ENCODE results near the gene RXRA.

Gene RXRA

DNA sequence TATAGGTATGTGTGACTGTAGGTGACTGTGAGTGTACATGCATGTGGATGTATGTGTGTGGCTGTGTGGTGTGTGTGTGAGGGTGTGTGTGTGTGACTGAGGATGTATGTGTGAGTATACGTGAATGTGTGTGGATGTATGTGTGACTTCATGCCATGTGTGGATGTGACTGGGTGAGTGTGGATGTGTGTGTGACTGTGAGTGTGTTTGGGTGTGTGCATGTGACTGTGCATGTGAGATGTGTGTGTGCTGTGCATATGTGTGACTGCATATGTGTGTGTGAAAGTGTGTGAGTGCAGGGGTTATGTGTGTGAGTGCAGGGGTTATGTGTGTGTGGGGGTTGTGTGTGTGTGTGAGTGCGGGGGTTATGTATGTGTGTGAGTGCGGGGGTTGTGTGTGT is 42.3 kb downstream of the RXRA start:
- DNase-seq (ENCODE audit: low read depth) = no peak

DNA sequence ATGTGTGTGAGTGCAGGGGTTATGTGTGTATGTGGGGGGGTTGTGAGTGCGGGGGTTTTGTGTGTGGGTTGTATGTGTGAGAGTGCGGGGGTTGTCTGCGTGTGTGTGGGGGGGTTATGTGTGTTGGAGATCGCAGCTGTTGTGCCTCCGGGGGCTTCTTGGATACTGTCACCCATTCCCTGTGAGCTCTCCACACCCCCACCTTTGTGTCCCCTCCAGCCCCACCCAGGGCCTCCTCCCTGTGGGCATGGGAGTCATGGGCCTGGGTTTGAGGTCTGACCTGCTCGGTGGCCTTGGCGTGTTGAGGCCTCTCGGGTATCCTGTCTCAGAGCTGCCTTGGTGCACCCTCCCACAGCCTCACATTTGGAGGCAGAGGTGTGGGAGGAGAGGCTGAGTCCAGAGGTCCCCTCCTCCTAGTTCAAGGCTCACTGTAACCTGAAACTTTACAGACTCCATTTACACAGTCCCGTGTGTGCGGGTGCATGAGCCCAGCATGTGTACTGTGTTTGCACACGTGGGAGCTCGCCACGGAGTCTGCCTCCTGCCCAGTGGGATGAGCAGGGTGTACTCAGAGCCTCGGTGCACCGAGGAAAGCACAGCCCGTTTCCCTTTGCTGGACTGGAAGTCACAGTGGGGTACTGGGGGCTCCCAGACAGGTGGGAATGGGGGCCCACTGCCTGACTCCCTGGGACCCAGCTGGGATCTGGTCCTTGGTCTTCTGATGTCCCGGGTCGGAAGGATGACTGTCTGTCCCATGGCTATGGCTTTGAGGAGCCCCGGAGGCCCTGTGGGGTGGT is 43.4 kb downstream of the RXRA start:
- no peak for DNase-seq (ENCODE audit: low read depth)

DNA sequence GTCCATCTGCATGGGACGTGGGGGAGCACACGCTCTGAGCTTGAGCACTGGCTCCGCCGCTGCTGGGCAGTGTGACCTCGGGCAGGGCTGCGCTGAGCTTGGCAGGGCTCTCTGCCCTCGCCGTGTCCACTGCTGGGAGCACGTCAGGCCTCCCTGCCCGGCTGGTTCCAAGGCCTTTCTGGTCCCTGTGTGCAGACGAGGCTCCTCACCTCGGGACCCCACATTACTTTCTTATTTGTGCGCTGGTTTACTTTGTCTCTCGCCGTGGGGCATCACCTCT is 43.9 kb downstream of the RXRA start:
- no peak for DNase-seq (ENCODE audit: low read depth)

DNA sequence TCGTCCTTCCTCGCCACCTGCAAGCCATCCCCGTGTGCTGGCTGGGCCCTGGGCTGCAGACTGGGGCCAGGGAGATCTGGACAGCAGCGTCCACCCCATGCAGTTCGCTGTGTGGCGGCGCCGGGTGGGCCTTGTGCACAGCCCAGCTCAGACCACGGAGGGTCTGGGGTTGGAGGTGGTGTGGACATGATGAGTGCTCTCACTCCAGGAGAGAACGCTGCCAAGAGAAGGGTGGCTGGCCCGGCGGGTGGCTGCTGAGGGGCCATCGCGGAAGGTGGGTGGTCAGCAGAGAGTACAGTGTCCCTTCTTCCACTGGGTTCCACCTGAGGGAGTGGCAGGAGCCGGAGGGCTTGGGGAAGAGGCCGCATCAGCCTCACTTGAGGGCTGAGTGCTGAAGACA is 44.4 kb downstream of the RXRA start:
- DNase-seq (ENCODE audit: low read depth) = no peak

DNA sequence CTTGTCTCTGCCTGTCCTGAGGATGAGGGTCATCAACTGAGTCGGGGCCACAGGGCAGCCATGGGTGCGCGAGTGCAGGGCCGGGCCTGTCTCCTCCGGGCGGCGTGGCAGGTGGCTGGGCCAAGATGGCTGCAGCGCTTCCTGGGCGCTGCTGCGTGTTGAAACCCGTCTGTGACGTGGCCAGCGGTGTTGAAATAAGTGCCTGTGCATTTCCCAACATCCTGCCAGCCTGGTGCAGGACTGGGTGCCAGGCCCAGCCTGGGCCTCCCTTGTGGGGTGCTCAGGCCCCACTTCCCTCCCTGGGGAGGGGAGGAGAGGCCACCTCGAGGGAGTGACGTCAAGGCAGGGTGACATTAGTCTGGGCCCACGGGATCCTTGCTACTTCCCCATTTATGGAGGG is 45.5 kb downstream of the RXRA start:
- no peak for DNase-seq (ENCODE audit: low read depth)

DNA sequence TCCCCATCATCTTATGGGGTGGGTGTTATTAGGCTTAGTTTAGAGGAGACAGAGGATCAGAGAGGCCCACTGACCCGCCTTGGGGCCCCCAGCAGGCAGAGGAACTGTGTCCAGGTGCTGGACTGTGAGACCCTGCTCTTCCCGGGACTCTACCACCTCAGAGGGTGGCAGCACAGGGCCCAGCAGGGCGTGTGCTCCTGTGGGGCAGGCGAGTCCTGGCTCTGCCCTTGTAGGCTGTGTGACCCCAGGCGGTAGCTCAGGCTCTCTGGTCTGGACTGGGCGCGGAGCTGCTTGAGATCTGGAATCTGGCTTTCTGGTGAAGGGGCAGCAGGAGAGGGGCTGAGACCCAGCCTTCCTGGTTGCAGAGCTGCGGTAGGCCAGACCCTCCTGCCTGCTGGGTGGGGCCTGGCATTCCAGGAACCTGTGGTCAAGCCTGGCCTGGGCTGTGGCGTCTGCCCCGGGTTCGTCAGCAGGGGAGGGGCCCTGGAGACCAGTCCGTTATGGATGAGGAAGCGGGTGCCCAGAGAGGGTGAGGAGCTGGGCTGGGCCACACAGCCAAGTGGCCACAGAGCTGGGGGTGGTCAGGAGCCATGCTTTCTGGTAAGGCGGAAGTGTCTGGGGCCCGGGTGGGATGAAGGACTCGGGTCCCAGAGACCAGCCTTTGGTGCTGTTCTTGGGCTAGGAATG is 46.5 kb downstream of the RXRA start:
- no peak for DNase-seq (ENCODE audit: low read depth)

DNA sequence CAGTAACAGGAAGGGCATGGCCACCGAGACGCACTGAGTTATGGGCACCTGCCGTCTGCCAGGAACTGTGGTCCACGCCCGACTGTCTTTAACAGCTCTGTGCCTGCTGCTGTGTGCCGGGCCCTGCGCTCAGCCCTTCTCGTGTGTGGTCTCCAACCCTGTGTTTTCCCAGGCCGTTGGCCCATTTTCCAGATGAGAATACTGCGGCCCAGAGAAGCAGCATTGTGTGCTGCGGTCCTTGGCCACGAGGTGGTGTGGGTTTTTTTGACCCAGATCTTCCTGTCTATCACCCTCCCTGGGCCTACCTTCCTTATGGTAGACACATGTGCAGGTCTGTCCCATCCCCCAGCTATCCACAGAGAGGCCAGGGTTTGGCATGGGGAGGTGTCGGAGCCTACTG is 47.0 kb downstream of the RXRA start:
- DNase-seq (ENCODE audit: low read depth) = no peak

DNA sequence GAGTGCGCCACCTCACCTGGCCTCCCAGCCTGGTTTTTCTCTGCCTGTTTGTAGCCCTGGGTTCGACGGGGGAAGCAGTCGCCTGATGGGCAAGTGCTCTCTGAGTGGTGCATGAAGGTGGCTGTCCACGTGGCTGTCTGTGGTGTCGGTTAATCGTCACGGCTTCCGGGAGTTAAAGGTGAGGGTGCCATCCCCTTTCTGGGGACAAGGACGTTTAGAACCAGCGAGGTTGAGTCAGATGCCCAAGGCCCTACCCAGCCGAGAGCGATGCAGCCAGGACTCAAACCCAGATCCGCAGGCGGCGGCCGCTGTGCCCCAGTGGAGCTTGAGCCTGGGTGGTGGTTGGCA is 47.7 kb downstream of the RXRA start:
- no peak for DNase-seq (ENCODE audit: low read depth)

DNA sequence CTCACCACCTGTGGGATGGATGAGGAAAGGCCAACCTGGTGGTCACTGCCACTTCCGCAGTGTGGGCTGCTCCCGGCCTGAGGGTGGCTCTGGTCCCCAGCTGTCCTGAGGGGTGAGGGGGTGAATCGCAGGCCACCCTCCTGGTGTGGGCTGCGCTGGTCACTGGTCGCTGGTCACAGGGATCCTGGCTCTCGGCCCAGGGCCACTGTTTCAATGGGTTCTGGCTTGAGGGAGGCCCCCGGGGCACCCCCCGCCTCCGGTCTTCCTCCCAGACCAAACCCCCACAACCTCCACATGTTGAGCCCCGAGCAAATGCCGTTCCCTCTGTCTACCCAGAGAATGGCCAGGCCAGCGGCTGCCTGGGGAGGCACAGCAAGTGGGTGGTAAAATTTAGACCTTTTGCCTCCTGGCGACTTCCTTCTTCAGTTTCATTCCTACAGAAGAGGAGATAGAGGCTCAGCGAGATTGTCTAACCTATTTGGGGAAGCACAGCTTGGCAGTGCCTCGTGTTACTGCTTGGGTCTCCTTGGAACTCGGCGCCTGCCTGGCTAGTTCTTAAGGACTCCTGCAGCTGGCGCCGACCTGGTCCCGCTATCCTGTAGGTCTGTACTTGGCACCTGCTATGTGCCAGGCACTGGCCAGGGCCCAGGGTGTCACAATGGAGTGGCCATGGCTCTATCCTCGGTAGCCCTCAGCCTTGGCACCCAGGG is 48.2 kb downstream of the RXRA start:
- no peak for DNase-seq (ENCODE audit: low read depth)

DNA sequence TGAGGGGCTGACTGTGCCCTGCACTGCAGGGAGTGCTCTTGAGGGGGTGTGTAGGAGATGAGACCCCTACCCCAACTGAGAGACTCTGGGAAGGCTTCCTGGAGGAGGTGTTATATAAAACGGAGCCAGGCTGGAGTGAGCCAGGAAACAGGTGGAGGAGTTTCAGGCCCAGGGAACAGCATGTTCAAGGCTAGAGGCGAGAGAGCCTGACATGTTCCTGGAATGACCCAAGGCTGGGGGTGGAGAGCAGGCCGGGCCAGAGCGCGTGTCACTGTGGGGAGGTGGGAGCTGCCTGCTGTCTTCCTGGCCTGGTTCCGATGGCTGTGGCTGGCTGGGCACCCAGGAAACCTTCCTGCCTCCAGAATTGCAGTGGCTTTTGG is 48.7 kb downstream of the RXRA start:
- DNase-seq (ENCODE audit: low read depth) = no peak

DNA sequence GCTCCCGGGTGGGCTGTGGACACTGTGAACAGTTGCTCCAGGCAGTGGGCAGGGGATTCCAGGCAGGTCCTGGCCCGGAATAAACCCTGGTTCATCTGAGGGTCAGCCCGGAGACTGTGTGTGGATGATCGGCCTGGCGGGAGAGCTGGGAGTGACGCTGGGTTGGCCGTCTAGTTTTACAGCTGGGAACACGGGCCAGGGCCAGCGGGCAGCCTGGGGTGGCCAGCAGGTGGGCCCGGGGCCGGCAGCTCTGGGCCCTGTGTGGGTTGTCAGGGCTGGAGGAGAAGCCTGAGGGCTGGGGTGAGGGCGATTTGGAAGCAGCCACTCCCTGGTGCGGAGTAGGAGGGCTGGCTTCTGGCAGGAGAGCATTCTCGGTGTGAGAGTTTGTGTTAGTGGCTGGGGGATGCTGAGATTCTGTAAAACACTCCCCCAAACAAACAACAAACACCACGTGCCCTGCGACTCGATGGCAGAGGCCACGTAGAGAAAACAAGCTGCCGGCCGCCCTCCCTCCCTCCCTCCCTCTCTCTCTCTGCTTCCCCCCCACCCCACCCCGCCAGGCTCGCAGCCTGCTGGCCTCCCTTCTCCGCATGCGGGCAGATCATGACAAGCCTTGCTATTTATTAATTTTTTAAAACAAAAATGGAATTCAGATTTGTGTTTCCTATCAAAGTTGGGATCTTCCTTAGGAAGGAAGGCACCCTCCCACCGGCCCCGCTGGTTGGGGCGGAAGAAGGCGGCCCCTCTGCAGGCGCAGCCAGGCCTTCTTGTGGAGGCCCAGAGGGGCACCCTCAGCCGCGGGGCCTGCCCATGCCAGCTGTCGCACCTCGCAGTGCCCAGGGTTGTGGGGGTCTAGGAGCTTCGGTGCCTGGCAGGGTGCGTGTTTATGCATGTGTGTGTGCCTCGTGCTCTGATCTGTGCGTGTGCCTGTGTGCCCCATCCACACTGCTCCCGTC is 49.5 kb downstream of the RXRA start:
- DNase-seq (ENCODE audit: low read depth) = no peak

DNA sequence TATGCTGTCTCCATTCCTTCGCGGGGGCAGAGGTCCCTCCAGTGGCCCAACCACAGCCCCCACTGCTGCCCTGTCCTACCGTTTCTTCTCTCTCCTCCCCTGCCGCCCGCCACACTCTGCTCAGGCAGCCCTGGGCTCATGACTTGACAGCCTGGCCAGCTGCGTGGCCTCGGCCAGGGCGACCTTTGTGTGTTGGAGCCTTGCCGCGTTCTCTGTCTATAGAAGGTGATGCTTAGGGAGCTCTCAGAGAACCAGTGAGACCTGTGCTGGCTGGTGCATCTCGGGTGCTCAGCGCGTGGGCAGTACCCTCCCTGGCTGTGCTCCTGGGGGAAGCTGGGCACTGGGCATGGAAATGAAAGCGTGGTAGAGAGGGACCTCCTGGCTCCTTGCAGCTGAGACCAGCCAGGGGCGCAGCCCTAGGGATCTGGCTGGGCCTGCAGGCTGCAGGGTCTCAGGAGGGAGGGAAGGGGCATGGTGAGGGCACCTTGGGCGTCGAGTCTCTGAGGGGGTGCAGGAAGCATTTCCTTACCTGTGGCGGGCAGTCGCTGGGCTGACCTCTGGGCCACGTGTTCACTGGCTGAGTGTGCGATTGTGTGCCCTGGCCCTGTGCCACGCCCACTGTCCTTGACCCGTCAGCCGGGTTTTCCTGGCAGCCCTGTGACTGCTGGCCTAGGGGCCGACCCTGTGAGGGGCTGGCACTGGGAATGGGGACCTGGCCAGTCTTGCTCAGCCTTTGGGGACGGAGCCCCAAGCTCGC is 50.3 kb downstream of the RXRA start:
- no peak for DNase-seq (ENCODE audit: low read depth)

DNA sequence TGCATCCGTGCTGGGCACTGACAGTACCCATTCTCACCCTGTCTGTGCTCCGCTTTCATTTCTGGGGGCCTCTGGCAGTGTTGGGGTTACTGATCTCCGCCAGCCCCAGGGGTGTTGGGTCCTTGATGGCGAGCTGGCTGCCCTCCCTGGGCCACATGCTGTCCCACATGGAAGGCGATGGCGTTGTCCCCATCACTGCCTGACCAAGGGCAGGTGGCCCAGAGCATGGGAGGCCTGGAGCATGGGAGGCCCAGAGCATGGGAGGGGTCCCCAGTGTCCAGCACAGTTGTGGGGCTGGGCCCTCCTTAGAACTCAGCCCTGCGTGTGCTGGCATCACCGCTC is 50.9 kb downstream of the RXRA start:
- DNase-seq (ENCODE audit: low read depth) = no peak

DNA sequence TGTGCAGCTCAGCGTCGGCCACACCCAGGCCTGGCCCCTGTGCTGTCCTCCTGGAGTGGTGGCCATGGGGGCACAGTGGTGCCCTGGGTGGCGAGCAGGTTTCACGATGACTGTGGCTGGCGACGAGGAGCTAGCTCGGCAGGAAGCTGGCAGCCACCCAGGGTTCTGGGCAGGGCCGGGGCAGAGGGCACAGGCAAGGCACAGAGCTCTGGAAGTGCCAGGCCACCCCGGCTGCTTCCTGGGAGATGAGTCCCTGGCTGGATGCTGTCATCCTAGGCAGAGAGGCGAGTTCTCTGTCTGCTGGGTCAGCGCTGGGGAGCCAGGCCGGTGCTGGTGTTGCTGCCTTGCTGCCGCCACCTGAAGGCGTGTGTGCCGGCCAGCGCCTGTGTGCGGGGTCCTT is 51.7 kb downstream of the RXRA start:
- no peak for DNase-seq (ENCODE audit: low read depth)

DNA sequence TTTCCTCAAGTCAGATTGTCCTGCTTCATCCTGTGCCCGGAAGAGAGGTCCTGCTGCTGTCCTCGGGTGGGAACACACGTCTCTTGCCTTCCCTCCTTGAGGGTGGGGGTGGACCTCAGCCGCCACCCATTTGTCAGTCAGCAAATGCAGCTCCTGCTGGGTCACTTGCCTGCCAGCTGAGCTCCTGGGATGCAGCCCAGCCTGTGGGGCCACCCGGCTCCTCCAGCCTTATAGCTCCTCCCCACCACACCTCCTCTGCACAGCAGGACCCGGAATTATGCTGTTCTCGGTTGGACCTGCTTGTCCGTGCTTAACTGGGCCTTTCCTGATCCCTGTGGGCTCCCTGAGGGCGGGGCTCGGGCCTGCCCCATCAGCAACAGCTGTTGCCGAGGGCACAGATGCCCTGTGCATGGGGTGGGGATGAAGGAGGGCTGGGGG is 52.7 kb downstream of the RXRA start:
- no peak for DNase-seq (ENCODE audit: low read depth)

DNA sequence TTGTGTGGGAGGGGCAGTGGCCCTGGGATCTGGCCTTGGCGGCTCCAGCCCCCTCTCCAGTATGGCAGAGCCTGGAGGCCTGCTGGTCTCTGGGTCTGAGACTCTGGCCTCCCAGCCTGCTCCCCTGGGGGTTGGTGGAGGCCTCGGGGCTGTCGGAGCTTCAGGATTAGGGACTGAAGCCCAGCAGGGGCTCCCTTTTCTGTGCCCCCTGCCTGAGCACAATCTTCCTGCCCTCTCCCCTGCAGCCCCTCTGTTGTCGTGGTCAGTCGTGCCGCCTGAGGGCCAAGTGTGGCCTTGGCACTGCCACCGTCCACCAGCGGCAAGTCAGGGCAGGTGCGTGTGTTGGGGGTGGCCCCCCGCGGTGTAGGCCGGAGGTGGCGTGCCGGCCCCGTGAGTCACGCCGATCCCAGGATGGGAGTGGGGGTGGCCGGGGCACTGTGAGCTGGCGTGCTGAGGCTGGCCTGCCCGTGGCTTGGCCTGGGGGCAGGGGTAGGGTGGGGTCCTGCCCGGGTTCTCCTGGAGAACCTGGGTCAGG is 53.6 kb downstream of the RXRA start:
- DNase-seq (ENCODE audit: low read depth) = no peak

DNA sequence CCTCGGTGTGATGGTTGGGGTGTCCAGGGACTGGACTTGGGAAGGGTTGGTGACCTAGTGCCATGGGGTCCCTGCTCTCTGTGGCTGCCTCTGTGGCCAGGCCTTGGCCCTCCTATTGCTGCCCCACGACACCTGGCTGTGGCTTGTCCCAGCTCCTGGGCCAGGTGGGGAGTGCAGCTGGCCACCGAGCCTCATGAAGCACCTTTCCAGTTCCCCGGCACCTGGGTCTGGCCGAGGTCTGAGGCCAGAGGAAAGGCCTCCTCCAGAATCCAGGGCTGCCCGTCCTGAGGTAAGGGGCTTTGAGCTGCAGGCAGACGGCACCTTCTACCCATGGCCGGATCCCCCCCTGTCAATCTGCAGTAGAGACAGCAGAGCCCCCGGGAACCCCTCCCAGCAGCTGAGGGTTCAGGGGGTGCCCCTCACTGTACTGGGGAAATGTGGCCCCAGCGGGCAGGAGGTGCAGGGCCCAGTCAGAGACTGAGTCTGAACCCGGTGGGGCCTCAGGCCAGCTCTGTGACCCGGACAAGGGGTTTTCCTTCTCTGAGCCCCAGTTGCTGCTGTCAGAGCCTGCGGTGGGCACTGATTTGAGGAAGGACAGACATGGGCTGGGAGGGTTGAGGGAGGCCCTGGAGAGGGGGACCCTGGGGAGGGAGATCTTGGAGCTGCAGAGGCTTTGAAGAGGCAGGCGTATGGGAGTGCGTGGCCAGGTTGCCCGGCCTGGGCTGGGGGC is 54.5 kb downstream of the RXRA start:
- DNase-seq (ENCODE audit: low read depth) = no peak

DNA sequence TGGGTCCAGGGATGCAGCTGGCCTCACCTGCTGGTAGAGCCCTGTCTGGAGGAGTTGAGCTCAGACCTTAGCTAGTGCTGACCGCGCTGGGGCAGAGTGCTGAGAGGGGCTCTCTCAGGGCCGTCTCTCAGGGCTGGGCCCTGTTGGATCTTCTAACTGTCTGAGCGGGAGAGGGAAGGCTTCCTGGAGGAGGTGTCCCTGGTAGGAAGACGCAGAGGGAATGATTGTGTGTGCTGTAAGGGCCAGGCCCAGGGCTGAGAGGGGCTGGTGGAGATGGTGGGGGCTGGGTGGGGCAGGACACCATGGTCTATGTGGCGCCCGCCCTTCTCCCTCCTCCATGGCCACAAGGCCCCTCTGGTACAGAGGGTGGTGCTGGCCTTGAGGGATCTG is 55.0 kb downstream of the RXRA start:
- no peak for DNase-seq (ENCODE audit: low read depth)

DNA sequence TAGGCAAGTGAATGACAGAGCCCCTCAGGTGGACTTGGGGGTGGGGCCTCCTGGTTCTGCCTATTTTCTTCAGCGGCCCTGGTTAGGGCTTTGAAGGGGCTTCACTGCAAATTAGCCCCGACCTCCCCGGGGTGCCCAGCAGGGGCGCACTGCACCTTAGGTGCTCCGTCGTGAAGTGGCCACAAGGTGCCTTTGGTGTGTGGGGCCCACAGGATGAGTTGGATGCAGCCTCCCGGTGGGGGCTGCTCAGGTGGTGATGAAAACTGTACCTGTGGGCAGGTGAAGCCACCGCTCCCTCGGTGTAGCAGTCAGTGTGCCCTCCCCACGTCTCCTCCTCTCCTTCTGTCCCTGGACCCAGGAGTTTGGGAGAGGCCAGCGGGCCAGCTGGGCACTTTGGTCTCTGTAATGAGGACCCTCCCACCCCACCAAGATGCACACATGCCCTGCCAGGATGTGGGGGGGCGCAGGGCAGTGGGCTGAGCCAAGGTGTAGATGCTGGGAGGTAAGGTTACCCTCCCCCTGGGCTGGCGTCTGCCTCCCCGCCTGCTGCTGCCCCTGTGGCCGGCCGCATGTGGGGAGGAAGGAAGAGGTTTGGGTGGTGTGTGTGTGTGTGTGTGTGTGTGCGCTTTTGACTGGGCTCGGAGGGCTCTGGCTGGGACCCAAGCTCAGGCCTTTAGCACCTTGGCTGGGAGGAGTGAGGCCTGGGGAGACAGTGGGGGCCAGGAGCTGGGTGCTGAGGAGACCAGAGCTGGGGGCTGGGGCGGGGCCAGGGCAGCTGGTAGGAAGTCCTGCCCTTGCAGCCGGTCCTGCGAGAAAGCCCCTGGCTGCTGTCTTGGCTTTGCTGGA is 55.6 kb downstream of the RXRA start:
- no peak for DNase-seq (ENCODE audit: low read depth)

DNA sequence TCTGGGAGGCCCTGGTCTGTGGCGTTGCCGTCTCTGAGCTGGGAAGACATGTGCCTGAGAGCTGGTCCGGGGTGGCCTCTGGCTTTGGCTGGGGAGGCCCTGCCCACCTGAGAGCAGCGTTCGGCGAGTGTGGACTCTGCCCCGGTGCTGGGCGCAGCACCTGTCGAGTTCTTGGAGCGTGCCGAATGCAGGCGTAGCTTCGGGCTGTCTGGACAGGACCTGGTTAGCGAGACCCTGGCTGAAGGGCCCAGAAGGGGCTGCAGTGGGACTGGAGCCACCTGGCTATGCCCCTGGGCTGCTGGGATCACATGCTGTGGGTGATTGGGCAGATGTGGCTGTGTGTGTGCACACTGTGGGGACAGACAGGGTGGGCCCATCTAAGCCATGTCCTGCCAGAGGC is 56.5 kb downstream of the RXRA start:
- no peak for DNase-seq (ENCODE audit: low read depth)

All from stimulated activated CD8-positive, alpha-beta memory T cell treated with anti-CD3 and anti-CD28 coated beads, Interleukin-12 subunit alpha, Interleukin-12 subunit beta, amount 100 ng/mL, for 4 hours (primary cell).